Lower lobe of right lung (tissue), 2 donors: Measurements from ENCODE around the gene CACUL1. TPM values are rescaled to one million over a fixed set of nuclear protein-coding genes. Genes with fewer than 3 reads are reported as not detected.

Experiments used
- ATAC-seq, 2 donors: fragments of 200-7000 bp; cut with Tn5 transposase; one replicate each; pipeline ENCODE4 v1.9.1; 2020 to 2022; ENCODE audit warnings: mild to moderate bottlenecking in 2 of 2, moderate library complexity in 2 of 2
- DNase-seq: peaks from one replicate; pipeline ENCODE4 v3.0.0-alpha.2; 2020
- H3K27ac ChIP-seq: fragments of 200-600 bp; one replicate; pipeline ENCODE4 v1.8.0; 2022
- H3K27me3 ChIP-seq: fragments of 200-600 bp; one replicate; pipeline ENCODE4 v1.8.0; 2022; ENCODE audit warnings: low read depth
- H3K36me3 ChIP-seq: fragments of 200-600 bp; one replicate; pipeline ENCODE4 v1.8.0; 2022; ENCODE audit warnings: mild to moderate bottlenecking
- H3K4me1 ChIP-seq: fragments of 200-600 bp; one replicate; pipeline ENCODE4 v1.8.0; 2022
- H3K4me3 ChIP-seq: fragments of 200-600 bp; one replicate; pipeline ENCODE4 v1.8.0; 2022; ENCODE audit warnings: mild to moderate bottlenecking
- H3K9me3 ChIP-seq: fragments of 200-600 bp; one replicate; pipeline ENCODE4 v1.8.0; 2022
- CTCF ChIP-seq: fragments of 200-600 bp; IDR thresholded peaks from one replicate; pipeline ENCODE4 v1.8.0; 2022; ENCODE audit warnings: antibody characterized with exemption, mild to moderate bottlenecking
- intact Hi-C: fragments of 100-400 bp; cut with DNase I; formaldehyde crosslinking; loops from one replicate; pipeline ENCODE4 v1.11.0; 2022
- total RNA-seq: library from RNA; stranded (reverse); fragmentation: NEBNext Ultra II Directional; extraction: Animal tissue kit (Norgen Biotek cat#: 25700); gene quantifications from one replicate; pipeline ENCODE4 v1.2.1, GENCODE V29; 2021
- donor health status: DM: no; HTN: yes; CAD: no; lungs with severe emphysema.

CACUL1 gene
- total RNA-seq, 1 donor from 2014 or later: 45.9 TPM

- DNase-seq: no peak
- no peaks in the 10 kb centered on the region for H3K27me3 ChIP-seq
- TF ChIP-seq CTCF: no peak
- peak; percentile 47 to 50 for ATAC-seq
- intact Hi-C loops: no loop called here
- H3K4me1 ChIP-seq: no peaks in the 10 kb centered on the region
- peaks cover 15% of the 10 kb centered on the region for H3K36me3 ChIP-seq
- no peak overlapping the region for H3K4me3 ChIP-seq
- H3K27ac ChIP-seq: no peak overlapping the region
- no peaks in the 10 kb centered on the region for H3K9me3 ChIP-seq
Observed at GRCh38 chr10:118694848-118695247, 59.9 kb downstream of the CACUL1 start.

- Histone ChIP-seq H3K4me3 (no peak overlapping the region), H3K4me1 (no peaks in the 10 kb centered on the region), H3K36me3 (peaks cover 31% of the 10 kb centered on the region), H3K27me3 (no peaks in the 10 kb centered on the region), H3K27ac (no peak overlapping the region), H3K9me3 (no peaks in the 10 kb centered on the region)
- ATAC-seq (no peak), DNase-seq (no peak)
- no peak for TF ChIP-seq CTCF
- intact Hi-C loops: no loop called here
Observed at GRCh38 chr10:118692872-118693271, 61.9 kb downstream of the CACUL1 start.

- ATAC-seq (no peak), DNase-seq (no peak)
- H3K4me3 ChIP-seq: no peak overlapping the region
- no peak overlapping the region for H3K27ac ChIP-seq
- H3K27me3 ChIP-seq: no peaks in the 10 kb centered on the region
- intact Hi-C loops: no loop called here
- no peaks in the 10 kb centered on the region for H3K9me3 ChIP-seq
- peaks cover 62% of the 10 kb centered on the region for H3K36me3 ChIP-seq
- no peak for TF ChIP-seq CTCF
- no peaks in the 10 kb centered on the region for H3K4me1 ChIP-seq
Observed at GRCh38 chr10:118689070-118689858, 65.5 kb downstream of the CACUL1 start.

- DNase-seq (no peak), ATAC-seq (no peak)
- H3K4me1 ChIP-seq: no peaks in the 10 kb centered on the region
- no peak overlapping the region for H3K27ac ChIP-seq
- H3K27me3 ChIP-seq: no peaks in the 10 kb centered on the region
- H3K36me3 ChIP-seq: peaks cover 73% of the 10 kb centered on the region
- no peak overlapping the region for H3K4me3 ChIP-seq
- intact Hi-C loops: no loop called here
- H3K9me3 ChIP-seq: no peaks in the 10 kb centered on the region
- TF ChIP-seq CTCF: no peak
Observed at GRCh38 chr10:118687472-118687871, 67.3 kb downstream of the CACUL1 start.

- no peaks in the 10 kb centered on the region for H3K4me1 ChIP-seq
- peaks cover 54% of the 10 kb centered on the region for H3K36me3 ChIP-seq
- DNase-seq: no peak
Observed at GRCh38 chr10:118682533-118682932, 72.2 kb downstream of the CACUL1 start.

More at GRCh38 chr10:118682533-118682932, 72.2 kb downstream of the CACUL1 start:
- Histone ChIP-seq H3K27me3 (no peaks in the 10 kb centered on the region), H3K9me3 (no peaks in the 10 kb centered on the region), H3K27ac (no peak overlapping the region), H3K4me3 (no peak overlapping the region)
- intact Hi-C loops: no loop called here
- TF ChIP-seq CTCF: no peak
- no peak for ATAC-seq
